Activated CD4-positive, CD25-positive, alpha-beta regulatory T cell treated with anti-CD3 and anti-CD28 coated beads, Interleukin-2, amount 50 U/mL, for 24 hours (primary cell): ENCODE data around the gene PITRM1.
A peak's percentile ranks its signal among the peaks of the same experiment; 100 is the strongest.

Source experiments
- ATAC-seq, 2 donors: fragments of 150-1000 bp; cut with Tn5 transposase; one replicate each; pipeline ENCODE4 v1.10.0; 2021; ENCODE audit warnings: mild to moderate bottlenecking in 1 of 2, moderate library complexity in 1 of 2

PITRM1 gene

GRCh38 chr10:3163879-3164278 lies 8.7 kb downstream of the PITRM1 start:
- ATAC-seq, result no peak

GRCh38 chr10:3162533-3162932 lies 10.0 kb downstream of the PITRM1 start:
- no peak for ATAC-seq

- ATAC-seq, result no peak
Measured at GRCh38 chr10:3159152-3159551, 13.4 kb downstream of the PITRM1 start.

GRCh38 chr10:3154666-3155065 lies 17.9 kb downstream of the PITRM1 start:
- no peak for ATAC-seq

- ATAC-seq, result no peak
Measured at GRCh38 chr10:3152566-3152935, 20.0 kb downstream of the PITRM1 start.

GRCh38 chr10:3151889-3152565 lies 20.6 kb downstream of the PITRM1 start:
- peak in 1 of 2 donors; percentile 17 for ATAC-seq

GRCh38 chr10:3150961-3151360 lies 21.6 kb downstream of the PITRM1 start:
- no peak for ATAC-seq

GRCh38 chr10:3150366-3150765 lies 22.2 kb downstream of the PITRM1 start:
- ATAC-seq, result no peak

GRCh38 chr10:3149918-3150317 lies 22.7 kb downstream of the PITRM1 start:
- no peak for ATAC-seq

GRCh38 chr10:3148994-3149393 lies 23.6 kb downstream of the PITRM1 start:
- no peak for ATAC-seq

GRCh38 chr10:3148041-3148440 lies 24.5 kb downstream of the PITRM1 start:
- ATAC-seq, result no peak

GRCh38 chr10:3147117-3147820 lies 25.3 kb downstream of the PITRM1 start:
- ATAC-seq, result no peak

GRCh38 chr10:3146289-3146688 lies 26.3 kb downstream of the PITRM1 start:
- no peak for ATAC-seq

GRCh38 chr10:3145366-3145765 lies 27.2 kb downstream of the PITRM1 start:
- ATAC-seq, result no peak

- ATAC-seq, result no peak
Measured at GRCh38 chr10:3143791-3144434, 28.7 kb downstream of the PITRM1 start.

GRCh38 chr10:3143366-3143765 lies 29.2 kb downstream of the PITRM1 start:
- no peak for ATAC-seq

- no peak for ATAC-seq
Measured at GRCh38 chr10:3142146-3142875, 30.3 kb downstream of the PITRM1 start.

GRCh38 chr10:3141351-3142005 lies 31.1 kb downstream of the PITRM1 start:
- ATAC-seq, result no peak

- ATAC-seq, result no peak
Measured at GRCh38 chr10:3140280-3140679, 32.3 kb downstream of the PITRM1 start.

GRCh38 chr10:3139216-3139910 lies 33.2 kb downstream of the PITRM1 start:
- no peak for ATAC-seq

GRCh38 chr10:3137958-3138726 lies 34.4 kb downstream of the PITRM1 start:
- no peak for ATAC-seq
